Activated T-cell treated with anti-CD3 and anti-CD28 coated beads, Interleukin-2, amount 50 U/mL, for 4 hours (primary cell): ENCODE data around the gene PEG3. TPM values are rescaled to one million over a fixed set of nuclear protein-coding genes. Genes with fewer than 3 reads are reported as not detected.

Experiments used
- ATAC-seq, 2 donors: fragments of 200-7000 bp; cut with Tn5 transposase; one replicate each; pipeline ENCODE4 v1.10.0; 2021
- DNase-seq: peaks from one replicate; pipeline ENCODE4 v3.0.0-alpha.2; 2020
- H3K27me3 Mint-ChIP-seq: one replicate; pipeline ENCODE4 v1.8.0; 2021; ENCODE audit warnings: low read depth, mixed read lengths
- H3K36me3 Mint-ChIP-seq: one replicate; pipeline ENCODE4 v1.8.0; 2022; ENCODE audit warnings: mixed read lengths; ENCODE audit not compliant: insufficient read depth
- H3K4me1 Mint-ChIP-seq: one replicate; pipeline ENCODE4 v1.8.0; 2021; ENCODE audit warnings: low read depth, mixed read lengths
- H3K4me3 Mint-ChIP-seq: one replicate; pipeline ENCODE4 v1.8.0; 2021; ENCODE audit warnings: mild to moderate bottlenecking, moderate library complexity, mixed read lengths
- H3K9me3 Mint-ChIP-seq: one replicate; pipeline ENCODE4 v1.8.0; 2021; ENCODE audit warnings: mixed read lengths
- total RNA-seq, 3 donors: library from RNA; stranded (reverse); gene quantifications; one replicate each; pipeline ENCODE4 v1.2.1, GENCODE V29; 2021

The PEG3 gene
- total RNA-seq, 3 donors from 2014 or later = 0.11 to 0.27 (median 0.18) TPM

DNA sequence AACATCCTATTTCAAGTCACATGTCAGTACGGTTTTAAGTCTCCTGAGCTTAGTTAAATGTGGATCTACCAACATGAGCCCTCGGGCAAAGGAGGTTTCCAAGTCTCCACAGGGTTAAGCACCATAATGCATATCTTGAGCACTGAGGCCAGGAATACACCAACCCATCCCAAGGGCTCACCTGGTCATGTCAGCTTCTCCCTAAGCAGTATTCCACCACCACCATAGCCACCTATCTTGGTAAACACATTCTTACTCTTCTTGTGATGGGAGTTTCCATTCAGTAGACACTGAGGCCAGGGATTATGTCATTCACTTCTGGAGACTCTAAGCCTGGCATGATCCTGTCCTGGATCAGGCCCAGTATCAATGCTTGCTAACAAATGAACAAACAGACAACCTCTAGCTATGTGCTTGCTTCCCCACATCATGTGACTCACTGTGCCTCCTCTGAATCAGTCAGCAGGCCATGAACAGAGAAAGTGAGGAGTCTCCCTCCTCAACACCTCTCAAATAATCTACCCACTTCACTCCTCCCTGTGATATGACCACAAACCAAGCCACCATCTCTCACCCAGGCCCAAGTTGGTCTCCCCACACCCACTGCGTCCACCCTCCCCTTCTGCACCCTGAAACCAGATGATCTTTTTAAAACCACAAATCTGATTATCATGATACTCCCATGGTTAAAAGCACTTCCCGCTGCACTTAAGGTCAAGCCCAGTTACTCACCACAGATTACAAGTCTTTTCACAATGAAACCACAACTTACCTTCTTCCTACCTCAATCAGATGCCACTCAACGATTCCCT, 5.8 kb downstream of the PEG3 start:
- Mint-ChIP-seq H3K4me3 (no peak overlapping the region), H3K27me3 (peaks cover 19% of the 10 kb centered on the region), H3K36me3 (no peaks in the 10 kb centered on the region), H3K4me1 (no peaks in the 10 kb centered on the region), H3K9me3 (peaks cover 35% of the 10 kb centered on the region)
- no peak for ATAC-seq
- no peak for DNase-seq

DNA sequence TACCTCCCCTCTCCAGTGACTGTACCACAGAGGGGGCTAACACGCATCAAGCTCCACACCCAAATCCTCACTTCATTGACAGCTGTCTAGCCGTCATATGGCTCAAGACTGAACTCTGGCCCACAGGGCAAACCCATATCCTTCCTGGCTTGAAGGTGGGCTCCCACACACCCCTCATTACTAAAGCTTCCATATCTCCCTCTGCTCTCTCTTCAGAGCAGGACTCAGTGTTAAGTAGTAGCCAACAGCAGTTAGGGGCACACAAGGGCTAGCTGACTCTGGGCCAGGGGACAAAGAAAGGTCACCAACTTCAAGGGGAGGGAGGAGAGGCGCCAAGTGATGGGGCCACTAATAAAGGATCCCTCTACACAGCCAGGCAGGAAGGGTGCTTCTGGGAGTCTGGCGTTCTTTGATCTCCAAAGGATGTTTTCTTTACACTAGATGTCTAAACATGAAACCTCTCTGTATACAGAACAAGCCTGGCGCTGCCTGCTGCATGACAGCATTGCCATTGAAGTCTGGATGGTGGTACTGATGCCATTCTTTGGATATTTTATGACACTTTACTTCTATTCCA, 8.1 kb downstream of the PEG3 start:
- H3K36me3 Mint-ChIP-seq = no peaks in the 10 kb centered on the region
- peaks cover 8% of the 10 kb centered on the region for H3K27me3 Mint-ChIP-seq
- H3K9me3 Mint-ChIP-seq = peaks cover 34% of the 10 kb centered on the region
- ATAC-seq (no peak), DNase-seq (no peak)
- no peak overlapping the region for H3K4me3 Mint-ChIP-seq
- H3K4me1 Mint-ChIP-seq = no peaks in the 10 kb centered on the region

DNA sequence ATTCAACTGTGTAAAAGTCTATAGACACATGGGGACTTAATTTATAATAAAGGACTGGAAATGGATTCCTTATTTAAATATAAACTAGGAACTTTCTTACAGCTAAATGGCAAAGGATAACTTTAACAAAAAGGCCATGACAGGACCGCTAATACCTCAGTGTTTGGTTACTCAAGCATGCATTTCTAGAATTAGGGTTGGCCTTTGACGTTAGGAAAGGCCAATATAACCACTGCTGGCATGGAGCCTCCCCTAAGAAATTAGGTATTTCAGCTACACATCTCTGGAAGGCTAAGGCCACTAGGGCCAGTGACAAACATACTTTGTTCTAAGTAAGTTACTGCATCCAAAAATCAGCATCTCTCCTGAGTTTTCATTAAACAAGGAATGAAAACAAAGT, 9.3 kb downstream of the PEG3 start:
- H3K36me3 Mint-ChIP-seq = no peaks in the 10 kb centered on the region
- no peak for ATAC-seq
- H3K27me3 Mint-ChIP-seq = peaks cover 4% of the 10 kb centered on the region
- no peak for DNase-seq
- peaks cover 40% of the 10 kb centered on the region for H3K9me3 Mint-ChIP-seq
- H3K4me3 Mint-ChIP-seq = no peak overlapping the region
- no peaks in the 10 kb centered on the region for H3K4me1 Mint-ChIP-seq

DNA sequence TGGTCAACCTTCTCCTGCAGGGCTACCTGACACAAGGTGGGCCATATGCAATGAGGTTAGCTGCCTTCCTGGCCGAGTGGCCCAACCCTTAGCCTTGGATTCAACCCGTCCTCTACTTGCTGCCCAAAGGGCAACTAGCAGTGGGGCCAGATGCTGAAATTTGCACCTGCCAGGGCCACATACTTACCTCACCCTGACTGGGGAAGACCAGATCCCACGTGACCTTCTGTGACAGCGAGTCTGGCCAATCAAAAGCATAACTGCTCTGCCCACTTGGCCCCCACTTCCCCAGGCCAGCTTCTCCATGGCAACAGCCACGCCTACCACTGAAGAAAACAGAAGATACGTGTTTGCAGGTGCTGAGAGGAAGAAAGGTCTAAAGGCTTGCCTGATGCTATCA, 10.9 kb downstream of the PEG3 start:
- no peaks in the 10 kb centered on the region for H3K27me3 Mint-ChIP-seq
- H3K9me3 Mint-ChIP-seq = peaks cover 33% of the 10 kb centered on the region
- no peak for ATAC-seq
- H3K4me3 Mint-ChIP-seq = no peak overlapping the region
- no peak for DNase-seq
- H3K36me3 Mint-ChIP-seq = no peaks in the 10 kb centered on the region
- no peaks in the 10 kb centered on the region for H3K4me1 Mint-ChIP-seq

DNA sequence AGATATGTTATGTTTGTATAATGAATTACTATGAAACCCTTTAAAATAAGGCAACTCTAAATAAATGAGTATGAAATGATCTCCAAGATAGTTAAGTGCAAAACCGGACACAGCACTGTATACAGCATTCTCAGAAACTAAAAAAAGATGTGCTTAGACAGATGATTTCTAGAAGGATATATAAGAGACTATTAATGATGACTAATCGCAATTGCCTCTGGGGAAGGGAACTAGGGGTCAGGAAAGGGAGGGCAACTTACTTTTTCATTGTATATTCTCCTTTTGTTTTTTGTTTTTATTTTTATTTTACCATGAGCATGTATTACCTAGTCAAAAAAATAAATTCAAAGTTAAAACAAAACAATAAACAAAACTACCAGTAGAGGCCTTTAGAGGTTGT, 12.8 kb downstream of the PEG3 start:
- Mint-ChIP-seq H3K4me1 (no peaks in the 10 kb centered on the region), H3K9me3 (peaks cover 36% of the 10 kb centered on the region), H3K27me3 (no peaks in the 10 kb centered on the region), H3K36me3 (no peaks in the 10 kb centered on the region), H3K4me3 (no peak overlapping the region)
- ATAC-seq (no peak), DNase-seq (no peak)

DNA sequence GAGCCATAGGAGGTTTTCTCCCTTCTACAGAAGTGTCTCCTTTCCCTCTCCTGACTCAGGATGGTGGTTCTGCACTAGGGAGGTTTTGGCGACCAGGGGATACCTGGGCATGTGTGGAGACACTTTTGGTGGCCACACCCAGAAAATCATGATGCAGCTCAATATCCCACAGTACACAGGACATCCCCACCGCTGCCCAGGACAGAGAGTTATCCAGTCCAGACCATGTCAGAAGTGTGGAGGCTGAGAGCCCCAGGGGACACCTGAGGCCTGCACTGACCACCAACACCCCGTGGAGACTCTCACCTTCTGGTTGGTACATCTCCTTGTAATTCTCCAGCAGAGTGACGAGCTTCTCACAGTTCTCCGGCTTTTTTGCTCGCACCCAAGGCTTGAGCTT, 16.6 kb downstream of the PEG3 start:
- Mint-ChIP-seq H3K9me3 (peaks cover 53% of the 10 kb centered on the region), H3K4me1 (no peaks in the 10 kb centered on the region), H3K27me3 (no peaks in the 10 kb centered on the region), H3K4me3 (no peak overlapping the region), H3K36me3 (no peaks in the 10 kb centered on the region)
- DNase-seq = no peak
- ATAC-seq = no peak

DNA sequence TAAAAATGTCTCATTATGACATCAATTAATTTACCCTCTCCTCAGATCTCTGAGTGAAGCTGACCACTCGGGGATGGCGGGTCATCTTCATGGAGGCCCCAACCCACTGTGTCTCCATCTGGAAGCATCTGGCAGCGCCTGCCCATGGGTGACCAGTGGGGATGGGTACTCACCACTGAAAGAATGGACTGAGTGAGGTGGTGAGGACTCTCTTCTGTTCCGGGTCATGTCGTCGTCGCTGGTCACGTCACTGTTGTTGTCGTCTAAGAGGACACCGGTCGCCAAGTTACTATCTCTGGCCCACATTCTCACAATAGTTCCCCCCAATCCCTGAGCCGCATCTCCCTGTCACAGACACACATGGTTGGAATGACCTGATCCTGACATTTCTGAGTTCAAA, 17.1 kb downstream of the PEG3 start:
- Mint-ChIP-seq H3K4me3 (no peak overlapping the region), H3K36me3 (no peaks in the 10 kb centered on the region), H3K4me1 (no peaks in the 10 kb centered on the region), H3K27me3 (no peaks in the 10 kb centered on the region), H3K9me3 (peaks cover 57% of the 10 kb centered on the region)
- DNase-seq = no peak
- no peak for ATAC-seq

DNA sequence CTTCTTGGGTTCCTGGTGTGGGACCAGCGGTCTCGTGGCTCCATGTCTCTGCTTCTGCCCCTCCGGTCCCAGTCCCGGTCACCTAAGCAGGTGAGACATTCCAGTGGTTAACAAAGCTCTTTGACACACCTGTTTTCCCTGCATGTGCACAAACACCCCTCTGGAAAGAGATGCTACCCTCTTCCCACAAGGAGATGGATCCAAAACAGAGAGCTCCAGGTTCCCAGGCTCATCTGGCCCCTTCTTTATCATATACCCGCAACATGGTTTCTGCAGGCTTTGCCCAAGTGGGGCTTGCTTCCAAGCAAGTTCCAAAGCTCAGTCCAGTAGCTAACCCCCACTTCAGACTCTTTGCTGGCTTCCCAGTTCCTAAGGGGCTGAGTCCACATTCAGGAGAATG, 17.8 kb downstream of the PEG3 start:
- H3K4me1 Mint-ChIP-seq = no peaks in the 10 kb centered on the region
- H3K27me3 Mint-ChIP-seq = no peaks in the 10 kb centered on the region
- ATAC-seq (no peak), DNase-seq (no peak)
- peaks cover 59% of the 10 kb centered on the region for H3K9me3 Mint-ChIP-seq
- H3K36me3 Mint-ChIP-seq = no peaks in the 10 kb centered on the region
- no peak overlapping the region for H3K4me3 Mint-ChIP-seq

DNA sequence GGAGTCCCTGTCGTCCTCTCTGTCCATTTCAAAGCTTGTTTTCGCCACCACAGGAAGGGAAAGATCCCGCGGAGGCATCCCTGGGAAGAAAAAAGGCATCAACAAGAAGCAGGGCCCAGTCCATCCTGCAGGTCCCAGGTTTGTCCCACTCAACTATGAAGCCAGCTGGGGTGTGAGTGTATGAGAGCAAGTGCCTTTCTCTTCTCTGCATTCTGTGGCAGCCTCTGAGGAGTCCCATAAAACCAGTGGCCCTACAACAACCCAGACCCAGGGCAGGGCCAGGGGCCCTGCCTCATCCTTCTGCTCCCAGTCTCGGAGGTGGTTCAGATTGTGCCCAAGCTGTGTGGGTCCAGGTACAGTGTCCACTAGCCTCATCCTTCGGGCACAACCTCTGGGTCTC, 18.9 kb downstream of the PEG3 start:
- Mint-ChIP-seq H3K9me3 (peaks cover 64% of the 10 kb centered on the region), H3K4me1 (no peaks in the 10 kb centered on the region), H3K27me3 (no peaks in the 10 kb centered on the region)

DNA sequence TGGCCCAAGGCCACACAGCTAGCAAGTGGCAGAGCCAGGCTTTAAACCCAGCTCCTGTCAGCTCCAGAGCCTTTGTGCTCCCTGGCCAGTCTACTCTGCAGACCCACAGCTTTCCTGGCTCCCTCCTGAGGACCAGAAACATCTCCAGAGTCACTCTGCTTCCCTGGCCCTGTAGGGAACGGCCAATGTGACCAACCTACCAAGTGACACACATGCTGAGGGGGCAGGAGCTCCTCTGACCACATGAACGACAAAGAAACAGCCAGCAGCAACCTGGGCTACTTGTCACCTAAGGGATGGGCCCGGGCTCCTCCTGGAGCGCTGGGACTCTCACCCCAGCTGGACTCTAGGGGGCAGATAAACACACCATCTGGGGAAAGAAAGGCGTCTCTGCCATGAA, 19.3 kb downstream of the PEG3 start:
- ATAC-seq (no peak), DNase-seq (no peak)
- Mint-ChIP-seq H3K4me1 (no peaks in the 10 kb centered on the region), H3K4me3 (no peak overlapping the region), H3K36me3 (no peaks in the 10 kb centered on the region), H3K9me3 (peaks cover 64% of the 10 kb centered on the region), H3K27me3 (no peaks in the 10 kb centered on the region)

More for the DNA sequence above, 18.9 kb downstream of the PEG3 start:
- H3K4me3 Mint-ChIP-seq = no peak overlapping the region
- H3K36me3 Mint-ChIP-seq = no peaks in the 10 kb centered on the region
- ATAC-seq (no peak), DNase-seq (no peak)

DNA sequence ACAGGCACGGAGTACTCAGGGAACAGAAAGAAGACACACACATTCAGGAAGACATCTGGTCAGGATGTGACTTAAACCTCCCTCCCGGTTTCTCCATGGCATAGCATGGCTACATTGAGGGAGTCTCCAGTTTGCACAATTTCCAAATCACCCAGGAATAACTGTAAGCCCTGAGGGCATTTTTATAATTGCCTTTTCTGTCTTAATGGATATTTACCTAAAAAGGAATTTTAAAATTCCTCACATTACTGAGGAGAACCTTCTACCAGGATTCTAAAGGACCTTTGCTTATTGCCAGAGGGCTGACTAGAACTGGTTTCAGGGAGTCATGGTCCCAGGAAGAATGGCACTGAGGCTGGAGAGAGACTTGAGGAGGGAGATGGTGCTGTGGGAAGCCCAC, 21.4 kb downstream of the PEG3 start:
- Mint-ChIP-seq H3K9me3 (peaks cover 66% of the 10 kb centered on the region), H3K4me3 (no peak overlapping the region), H3K36me3 (no peaks in the 10 kb centered on the region), H3K4me1 (no peaks in the 10 kb centered on the region), H3K27me3 (no peaks in the 10 kb centered on the region)
- DNase-seq = no peak
- ATAC-seq = no peak

DNA sequence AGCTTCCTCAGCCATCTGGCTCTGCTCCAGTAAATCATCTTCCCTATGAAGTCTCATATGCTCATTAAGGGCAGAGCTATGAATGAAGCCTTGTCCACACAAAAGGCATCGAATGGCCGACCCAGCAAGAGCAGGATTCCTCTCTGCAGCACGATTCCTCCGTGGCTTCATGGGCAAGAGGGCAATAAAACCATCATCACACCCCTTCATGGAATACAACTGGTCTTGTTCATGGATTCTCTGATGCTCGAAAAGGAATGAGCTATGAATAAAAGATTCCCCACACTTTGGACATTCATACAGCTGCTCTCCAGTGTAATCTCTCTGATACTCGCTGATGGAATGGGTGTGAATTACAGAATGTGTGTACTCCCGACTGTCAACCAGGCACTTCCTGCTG, 25.9 kb downstream of the PEG3 start:
- Mint-ChIP-seq H3K9me3 (peaks cover 54% of the 10 kb centered on the region), H3K4me3 (no peak overlapping the region), H3K27me3 (no peaks in the 10 kb centered on the region), H3K4me1 (no peaks in the 10 kb centered on the region), H3K36me3 (no peaks in the 10 kb centered on the region)
- DNase-seq = no peak
- no peak for ATAC-seq

DNA sequence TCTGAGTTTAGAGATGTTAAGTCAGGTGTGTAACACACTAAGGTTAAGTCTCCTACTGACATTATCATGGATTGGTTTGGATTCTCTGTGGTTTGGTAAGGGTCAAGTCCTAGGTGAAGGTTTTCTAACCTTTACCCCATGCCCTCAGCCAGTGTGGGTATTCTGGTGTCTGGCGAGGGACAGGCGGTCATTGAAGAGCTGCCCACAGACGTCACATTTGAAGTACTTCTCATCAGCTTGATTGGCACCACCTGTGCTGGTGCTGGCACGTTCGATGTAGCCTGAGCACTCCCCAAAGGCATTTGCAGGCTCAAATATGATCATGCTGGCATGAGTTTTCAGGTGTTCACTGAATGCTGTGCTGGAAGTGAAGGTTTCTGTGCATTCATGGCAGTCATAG, 27.0 kb downstream of the PEG3 start:
- no peaks in the 10 kb centered on the region for H3K36me3 Mint-ChIP-seq
- H3K9me3 Mint-ChIP-seq = peaks cover 45% of the 10 kb centered on the region
- no peaks in the 10 kb centered on the region for H3K27me3 Mint-ChIP-seq
- DNase-seq = no peak
- ATAC-seq = no peak
- H3K4me1 Mint-ChIP-seq = no peaks in the 10 kb centered on the region
- no peak overlapping the region for H3K4me3 Mint-ChIP-seq

DNA sequence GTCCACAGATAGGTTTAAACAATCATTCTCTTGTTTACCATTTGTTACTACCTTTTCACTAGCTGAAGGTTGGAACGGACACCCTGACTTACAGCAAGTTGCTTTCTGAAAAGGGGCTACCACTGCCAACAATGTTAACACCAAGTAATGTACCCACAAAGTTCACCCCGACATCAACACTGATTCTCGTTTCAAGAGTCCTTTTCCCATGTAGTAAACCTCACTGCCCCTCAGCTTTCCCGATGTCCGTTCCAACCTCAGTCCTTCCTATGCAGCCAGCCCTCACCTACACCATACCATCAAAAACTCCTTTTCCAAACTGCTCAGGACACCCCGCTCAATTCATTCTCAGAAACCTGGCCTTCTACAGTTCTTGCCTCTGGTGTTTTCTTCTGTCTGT, 29.0 kb downstream of the PEG3 start:
- ATAC-seq (no peak), DNase-seq (no peak)
- Mint-ChIP-seq H3K27me3 (no peaks in the 10 kb centered on the region), H3K4me1 (no peaks in the 10 kb centered on the region), H3K4me3 (no peak overlapping the region), H3K36me3 (no peaks in the 10 kb centered on the region), H3K9me3 (peaks cover 38% of the 10 kb centered on the region)

DNA sequence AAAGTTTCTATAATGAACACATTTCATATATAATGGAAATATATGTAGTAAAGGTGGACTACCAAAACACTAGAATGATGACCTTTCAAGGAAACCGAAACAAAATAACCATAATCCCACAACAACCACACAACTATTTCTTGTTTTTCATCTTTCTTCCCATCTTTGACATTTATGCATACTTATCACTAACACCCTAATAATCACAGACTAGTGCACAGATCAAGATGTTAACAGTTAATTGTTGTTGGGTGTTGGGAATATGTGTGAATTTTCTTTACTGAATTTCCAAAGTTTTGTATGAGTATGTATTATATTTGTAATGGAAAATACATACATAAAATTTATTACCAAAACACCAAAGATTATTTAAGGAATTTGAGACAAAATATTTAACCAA, 30.3 kb downstream of the PEG3 start:
- no peaks in the 10 kb centered on the region for H3K36me3 Mint-ChIP-seq
- no peak overlapping the region for H3K4me3 Mint-ChIP-seq
- no peaks in the 10 kb centered on the region for H3K27me3 Mint-ChIP-seq
- peaks cover 43% of the 10 kb centered on the region for H3K9me3 Mint-ChIP-seq
- ATAC-seq (no peak), DNase-seq (no peak)
- H3K4me1 Mint-ChIP-seq = no peaks in the 10 kb centered on the region
